Measurements from ENCODE around the gene MKRN1.
"Not testable (repeated sequence)": the region's sequence is repeated elsewhere in the genome, so short reads cannot be mapped to it uniquely, and the experiment has no call there.

The MKRN1 gene

GRCh38 chr7:140458916-140459315 is 20.4 kb downstream of the MKRN1 start:
- Mint-ChIP-seq H3K36me3 (peaks cover 57% of the 10 kb centered on the region), H3K9me3 (no peaks in the 10 kb centered on the region), H3K27me3 (no peaks in the 10 kb centered on the region), H3K4me3 (no peak overlapping the region), H3K27ac (no peak overlapping the region), H3K4me1 (peaks cover 21% of the 10 kb centered on the region)
- CTCF ChIA-PET, result no interaction called here
- DNase-seq, result no peak

DNA sequence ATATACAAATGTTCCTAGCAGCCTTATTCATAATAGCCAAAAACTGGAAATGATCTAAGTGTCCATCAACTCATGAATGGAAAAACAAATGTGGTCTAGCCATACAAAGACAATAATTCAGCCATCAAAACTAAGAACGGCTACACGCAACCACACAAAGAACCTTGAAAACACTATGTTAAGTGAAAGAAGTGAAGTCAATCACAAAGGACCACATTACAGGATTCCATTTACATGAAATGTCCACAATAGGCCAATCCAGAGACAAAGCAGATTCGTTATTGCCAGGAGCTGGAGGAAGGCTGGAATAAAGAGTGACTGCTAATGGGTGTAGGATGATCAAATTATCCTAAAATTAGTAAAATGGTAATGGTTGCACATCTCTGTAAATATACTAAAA is 21.1 kb downstream of the MKRN1 start:
- Mint-ChIP-seq H3K4me3 (no peak overlapping the region), H3K4me1 (peaks cover 23% of the 10 kb centered on the region), H3K27me3 (no peaks in the 10 kb centered on the region), H3K36me3 (peaks cover 60% of the 10 kb centered on the region), H3K9me3 (no peaks in the 10 kb centered on the region), H3K27ac (no peak overlapping the region)
- no peak for DNase-seq
- CTCF ChIA-PET, result no interaction called here

GRCh38 chr7:140456551-140457051 is 22.7 kb downstream of the MKRN1 start:
- Mint-ChIP-seq H3K4me1 (peaks cover 22% of the 10 kb centered on the region), H3K27me3 (no peaks in the 10 kb centered on the region), H3K36me3 (peaks cover 66% of the 10 kb centered on the region), H3K27ac (no peak overlapping the region), H3K4me3 (no peak overlapping the region), H3K9me3 (no peaks in the 10 kb centered on the region)
- no peak for DNase-seq
- CTCF ChIA-PET, result interaction anchor here (0.6 to 1.7 kb wide), 2 partner anchors 11 to 37 kb away, joined by 3 to 6 read pairs; no protein-coding TSS in a partner anchor

- Mint-ChIP-seq H3K27me3 (no peaks in the 10 kb centered on the region), H3K36me3 (peaks cover 60% of the 10 kb centered on the region), H3K9me3 (no peaks in the 10 kb centered on the region), H3K4me3 (no peak overlapping the region), H3K27ac (no peak overlapping the region), H3K4me1 (peaks cover 24% of the 10 kb centered on the region)
- CTCF ChIA-PET, result interaction anchor here (0.6 to 1.7 kb wide), 3 partner anchors 10 to 36 kb away, joined by 3 to 6 read pairs (median 5); no protein-coding TSS in a partner anchor
- DNase-seq, result no peak
Observed at GRCh38 chr7:140455743-140456142, 23.6 kb downstream of the MKRN1 start.

DNA sequence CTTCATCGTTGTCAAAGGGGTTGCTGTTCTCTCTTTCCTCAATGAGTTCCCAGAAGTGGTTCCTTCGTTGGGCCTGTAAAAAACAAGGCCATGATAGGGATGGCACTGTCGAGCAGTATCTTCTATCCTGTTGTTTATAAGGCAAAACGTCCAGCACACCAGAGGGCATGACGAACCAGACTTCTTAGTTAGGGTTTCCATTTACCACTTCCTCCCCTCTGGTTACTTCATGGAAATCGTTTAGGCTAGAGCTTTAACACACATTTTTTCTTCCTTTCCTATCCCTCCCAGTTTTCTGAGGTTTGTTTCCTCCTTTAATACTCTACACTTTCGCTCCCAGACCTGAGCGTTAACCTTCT is 24.7 kb downstream of the MKRN1 start:
- Mint-ChIP-seq H3K27ac (peak overlapping the region; percentile 6), H3K4me3 (no peak overlapping the region), H3K36me3 (peaks cover 54% of the 10 kb centered on the region), H3K4me1 (peaks cover 32% of the 10 kb centered on the region), H3K9me3 (no peaks in the 10 kb centered on the region), H3K27me3 (no peaks in the 10 kb centered on the region)
- no peak for DNase-seq
- CTCF ChIA-PET, result interaction anchor here (0.6 to 1.5 kb wide), 3 partner anchors 11 to 1200 kb away, joined by 3 to 5 read pairs (median 4); no protein-coding TSS in a partner anchor

- peak overlapping the region; percentile 3 for H3K27ac Mint-ChIP-seq
- CTCF ChIA-PET, result interaction anchor here (0.6 to 1.5 kb wide), 3 partner anchors 10 to 34 kb away, joined by 3 to 4 read pairs (median 4); no protein-coding TSS in a partner anchor
- not testable (repeated sequence) for DNase-seq, H3K9me3 Mint-ChIP-seq, H3K4me3 Mint-ChIP-seq, H3K27me3 Mint-ChIP-seq
- H3K36me3 Mint-ChIP-seq, result peaks cover 48% of the 10 kb centered on the region
- peaks cover 32% of the 10 kb centered on the region for H3K4me1 Mint-ChIP-seq
Observed at GRCh38 chr7:140453785-140454656, 25.3 kb downstream of the MKRN1 start.

DNA sequence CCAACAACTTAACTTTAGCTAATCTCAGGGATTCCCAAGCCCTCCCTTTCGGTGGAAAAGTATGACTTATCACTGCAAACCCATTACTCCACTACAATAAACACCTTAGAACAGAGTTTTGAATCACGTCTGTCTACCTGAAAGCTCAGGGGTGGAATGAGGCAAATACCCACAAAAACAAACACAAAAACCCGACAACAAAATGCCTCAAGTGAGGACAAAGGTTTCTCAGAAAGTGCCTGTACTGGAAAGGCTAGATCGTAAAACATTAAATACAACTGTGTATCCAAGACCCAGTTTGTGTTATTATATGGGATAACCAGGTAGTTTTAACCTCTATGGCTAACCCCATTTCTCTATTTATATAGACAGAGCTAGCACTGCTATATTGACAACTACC is 26.0 kb downstream of the MKRN1 start:
- no peaks in the 10 kb centered on the region for H3K9me3 Mint-ChIP-seq
- H3K4me1 Mint-ChIP-seq, result peaks cover 32% of the 10 kb centered on the region
- H3K27ac Mint-ChIP-seq, result no peak overlapping the region
- no peak overlapping the region for H3K4me3 Mint-ChIP-seq
- DNase-seq, result no peak
- CTCF ChIA-PET, result interaction anchor here (0.6 to 1.5 kb wide), 3 partner anchors 10 to 33 kb away, joined by 3 to 4 read pairs (median 4); no protein-coding TSS in a partner anchor
- no peaks in the 10 kb centered on the region for H3K27me3 Mint-ChIP-seq
- peaks cover 43% of the 10 kb centered on the region for H3K36me3 Mint-ChIP-seq

GRCh38 chr7:140451716-140452115 is 27.6 kb downstream of the MKRN1 start:
- Mint-ChIP-seq H3K27me3 (no peaks in the 10 kb centered on the region), H3K36me3 (peaks cover 37% of the 10 kb centered on the region), H3K4me1 (peaks cover 41% of the 10 kb centered on the region), H3K4me3 (no peak overlapping the region), H3K9me3 (no peaks in the 10 kb centered on the region), H3K27ac (peak overlapping the region; percentile 8)
- DNase-seq, result no peak
- CTCF ChIA-PET, result interaction anchor here (1.5 kb wide), 1 partner anchor 12 kb away, joined by 5 read pairs; no protein-coding TSS in a partner anchor

GRCh38 chr7:140448781-140449480 is 30.4 kb downstream of the MKRN1 start:
- DNase-seq, result no peak
- no peaks in the 10 kb centered on the region for H3K9me3 Mint-ChIP-seq
- H3K27me3 Mint-ChIP-seq, result no peaks in the 10 kb centered on the region
- peaks cover 26% of the 10 kb centered on the region for H3K4me1 Mint-ChIP-seq
- H3K4me3 Mint-ChIP-seq, result no peak overlapping the region
- no peak overlapping the region for H3K27ac Mint-ChIP-seq
- peaks cover 15% of the 10 kb centered on the region for H3K36me3 Mint-ChIP-seq
- CTCF ChIA-PET, result no interaction called here

GRCh38 chr7:140447841-140448240 is 31.5 kb downstream of the MKRN1 start:
- CTCF ChIA-PET, result no interaction called here
- H3K27ac Mint-ChIP-seq, result no peak overlapping the region
- no peaks in the 10 kb centered on the region for H3K27me3 Mint-ChIP-seq
- no peak for DNase-seq
- H3K4me3 Mint-ChIP-seq, result no peak overlapping the region
- H3K4me1 Mint-ChIP-seq, result peaks cover 23% of the 10 kb centered on the region
- H3K36me3 Mint-ChIP-seq, result peaks cover 6% of the 10 kb centered on the region
- H3K9me3 Mint-ChIP-seq, result no peaks in the 10 kb centered on the region

GRCh38 chr7:140446467-140446866 is 32.8 kb downstream of the MKRN1 start:
- H3K36me3 Mint-ChIP-seq, result no peaks in the 10 kb centered on the region
- no peaks in the 10 kb centered on the region for H3K9me3 Mint-ChIP-seq
- H3K27ac Mint-ChIP-seq, result peak overlapping the region; percentile 37
- DNase-seq, result no peak
- CTCF ChIA-PET, result no interaction called here
- H3K27me3 Mint-ChIP-seq, result no peaks in the 10 kb centered on the region
- H3K4me1 Mint-ChIP-seq, result peaks cover 21% of the 10 kb centered on the region
- H3K4me3 Mint-ChIP-seq, result no peak overlapping the region

GRCh38 chr7:140441519-140441918 is 37.8 kb downstream of the MKRN1 start:
- peaks cover 2% of the 10 kb centered on the region for H3K4me1 Mint-ChIP-seq
- no peaks in the 10 kb centered on the region for H3K36me3 Mint-ChIP-seq
- CTCF ChIA-PET, result no interaction called here

DNA sequence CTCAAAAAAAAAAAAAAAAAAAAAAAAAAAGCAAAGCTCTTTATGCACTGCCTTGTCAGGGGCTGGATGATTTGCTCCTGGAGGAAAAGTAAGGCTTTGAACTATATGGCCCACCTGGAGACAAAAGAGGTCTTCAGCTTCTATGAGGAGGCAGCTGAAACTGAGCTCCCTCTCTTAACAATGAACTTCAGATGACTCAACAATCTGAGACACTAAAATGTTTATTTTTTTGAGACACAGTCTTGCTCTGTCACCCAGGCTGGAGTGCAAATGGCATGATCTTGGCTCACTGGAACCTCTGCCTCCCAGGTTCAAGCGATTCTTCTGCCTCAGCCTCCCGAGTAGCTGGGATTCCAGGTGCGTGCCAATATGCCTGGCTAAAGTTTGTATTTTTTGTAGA is 38.7 kb downstream of the MKRN1 start:
- H3K4me1 Mint-ChIP-seq, result peaks cover 2% of the 10 kb centered on the region
- H3K36me3 Mint-ChIP-seq, result no peaks in the 10 kb centered on the region
- no peak overlapping the region for H3K27ac Mint-ChIP-seq
- H3K4me3 Mint-ChIP-seq, result no peak overlapping the region
- H3K27me3 Mint-ChIP-seq, result peaks cover 11% of the 10 kb centered on the region
- CTCF ChIA-PET, result interaction anchor here (0.7 to 1.2 kb wide), 2 partner anchors 11 to 15 kb away, joined by 5 read pairs; no protein-coding TSS in a partner anchor
- no peaks in the 10 kb centered on the region for H3K9me3 Mint-ChIP-seq
- no peak for DNase-seq

More at GRCh38 chr7:140441519-140441918, 37.8 kb downstream of the MKRN1 start:
- H3K9me3 Mint-ChIP-seq, result no peaks in the 10 kb centered on the region
- peaks cover 4% of the 10 kb centered on the region for H3K27me3 Mint-ChIP-seq
- no peak for DNase-seq
- H3K4me3 Mint-ChIP-seq, result no peak overlapping the region
- no peak overlapping the region for H3K27ac Mint-ChIP-seq

DNA sequence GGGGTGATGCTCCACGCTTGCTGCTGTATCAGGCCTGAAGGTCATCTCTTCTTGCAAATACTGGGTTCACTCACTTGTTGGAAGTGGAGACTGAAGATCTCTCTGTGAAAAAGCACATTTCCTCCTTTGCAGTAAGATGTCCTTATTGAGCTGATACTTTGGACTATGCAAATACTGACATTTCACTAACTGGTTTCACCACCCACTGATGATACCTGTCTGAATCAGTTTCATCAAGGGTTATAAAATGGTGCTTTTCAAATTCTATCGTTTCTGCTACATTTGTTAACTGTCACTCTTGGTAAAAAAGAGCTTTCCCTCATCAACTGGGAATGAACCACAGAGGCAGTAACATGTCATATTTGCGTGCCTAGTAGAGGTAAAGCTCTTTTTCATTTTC is 39.9 kb downstream of the MKRN1 start:
- DNase-seq, result no peak
- CTCF ChIA-PET, result interaction anchor here (1.2 kb wide), 1 partner anchor 12 kb away, joined by 5 read pairs; no protein-coding TSS in a partner anchor
- no peak overlapping the region for H3K27ac Mint-ChIP-seq
- no peaks in the 10 kb centered on the region for H3K36me3 Mint-ChIP-seq
- no peaks in the 10 kb centered on the region for H3K9me3 Mint-ChIP-seq
- no peak overlapping the region for H3K4me3 Mint-ChIP-seq
- peaks cover 11% of the 10 kb centered on the region for H3K27me3 Mint-ChIP-seq
- peaks cover 2% of the 10 kb centered on the region for H3K4me1 Mint-ChIP-seq

Measured in activated naive CD4-positive, alpha-beta T cell treated with anti-CD3 and anti-CD28 coated beads, Interleukin-2, amount 10 ng/mL, durations not matched to agents 7 days and 5 days (primary cell).